HFF-Myc (cell line): ENCODE measurements around the gene RAD50.
"Not testable (repeated sequence)": the region's sequence is repeated elsewhere in the genome, so short reads cannot be mapped to it uniquely, and the experiment has no call there.

Experiments used
- DNase-seq: peaks from one replicate; pipeline ENCODE4 v3.0.0-alpha.2; 2011; ENCODE audit warnings: low read depth; ENCODE audit errors: extremely low read depth
- H3K4me3 ChIP-seq: replicated peaks from 2 replicates; pipeline ENCODE4 v1.5.1; 2011; ENCODE audit warnings: low read depth, mild to moderate bottlenecking, control low read depth, low read length
- TF ChIP-seq, protein P1 (sequence below): IDR thresholded peaks from 2 replicates; pipeline ENCODE4 v1.5.1; 2012; ENCODE audit warnings: mild to moderate bottlenecking, low read depth, low read length, control low read depth; ENCODE audit errors: missing control alignments

Gene RAD50

DNA sequence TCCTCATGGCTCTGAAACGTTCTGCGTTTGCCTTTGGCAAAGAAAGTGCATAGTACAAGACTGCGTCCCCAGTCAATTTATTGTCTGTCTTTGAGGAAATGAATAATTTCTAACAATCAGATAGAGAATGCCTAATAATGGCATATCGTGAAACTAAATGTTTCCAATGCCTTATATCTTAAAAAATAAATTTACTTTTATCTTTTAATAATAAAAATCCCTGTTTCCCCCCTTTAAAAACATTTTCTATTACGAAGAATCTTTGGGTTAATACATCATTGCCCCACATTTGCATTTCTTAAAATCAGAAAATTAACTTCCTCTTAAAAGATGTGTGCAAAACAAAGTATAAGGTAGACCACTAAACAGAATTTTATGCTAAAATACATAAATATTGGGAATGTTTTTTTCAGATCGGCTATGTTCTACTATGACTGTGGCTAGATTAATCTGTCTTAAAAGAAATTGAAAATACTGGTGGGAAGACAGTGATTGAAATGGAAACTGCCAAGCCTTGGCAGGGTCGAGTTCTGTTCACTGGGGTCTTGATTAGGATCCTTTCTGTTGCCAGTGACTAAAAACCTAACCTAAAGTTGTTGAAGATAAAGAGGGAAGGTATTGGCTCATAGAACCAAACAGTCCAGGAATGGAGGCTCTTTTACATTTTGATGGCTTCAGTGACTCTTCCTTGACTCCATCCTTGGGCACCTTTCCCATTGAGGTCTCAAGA, 13.1 kb upstream of the RAD50 start, which contains the start of gene IL5:
TSS of gene IL5 (minus strand) at position 51 of the 730 bp plus-strand sequence. CDS start at position 7, 44 bp downstream.
- no peak for DNase-seq
- TF ChIP-seq, protein P1, sequence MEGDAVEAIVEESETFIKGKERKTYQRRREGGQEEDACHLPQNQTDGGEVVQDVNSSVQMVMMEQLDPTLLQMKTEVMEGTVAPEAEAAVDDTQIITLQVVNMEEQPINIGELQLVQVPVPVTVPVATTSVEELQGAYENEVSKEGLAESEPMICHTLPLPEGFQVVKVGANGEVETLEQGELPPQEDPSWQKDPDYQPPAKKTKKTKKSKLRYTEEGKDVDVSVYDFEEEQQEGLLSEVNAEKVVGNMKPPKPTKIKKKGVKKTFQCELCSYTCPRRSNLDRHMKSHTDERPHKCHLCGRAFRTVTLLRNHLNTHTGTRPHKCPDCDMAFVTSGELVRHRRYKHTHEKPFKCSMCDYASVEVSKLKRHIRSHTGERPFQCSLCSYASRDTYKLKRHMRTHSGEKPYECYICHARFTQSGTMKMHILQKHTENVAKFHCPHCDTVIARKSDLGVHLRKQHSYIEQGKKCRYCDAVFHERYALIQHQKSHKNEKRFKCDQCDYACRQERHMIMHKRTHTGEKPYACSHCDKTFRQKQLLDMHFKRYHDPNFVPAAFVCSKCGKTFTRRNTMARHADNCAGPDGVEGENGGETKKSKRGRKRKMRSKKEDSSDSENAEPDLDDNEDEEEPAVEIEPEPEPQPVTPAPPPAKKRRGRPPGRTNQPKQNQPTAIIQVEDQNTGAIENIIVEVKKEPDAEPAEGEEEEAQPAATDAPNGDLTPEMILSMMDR: no peak
- no peak within 1 kb of the TSS for H3K4me3 ChIP-seq

DNA sequence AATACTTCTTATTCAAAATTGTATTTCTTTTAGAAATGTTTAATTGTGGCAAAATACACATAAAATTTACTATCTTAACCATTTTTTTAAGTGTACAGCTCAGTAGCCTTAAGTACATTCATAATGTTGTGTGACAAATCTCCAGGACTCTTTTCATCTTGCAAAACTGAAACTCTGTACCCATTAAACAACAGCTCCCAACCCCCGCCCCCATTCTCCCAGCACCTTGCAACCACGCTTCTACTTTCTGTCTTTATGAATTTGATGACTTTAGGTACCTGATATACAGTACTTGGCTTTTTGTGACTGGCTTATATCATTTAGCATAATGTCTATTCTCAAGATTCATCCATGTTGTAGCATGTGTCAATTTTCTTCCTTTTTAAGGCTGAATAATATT, 10.7 kb upstream of the RAD50 start:
- no peak overlapping the region for H3K4me3 ChIP-seq
- TF ChIP-seq, protein P1: no peak

DNA sequence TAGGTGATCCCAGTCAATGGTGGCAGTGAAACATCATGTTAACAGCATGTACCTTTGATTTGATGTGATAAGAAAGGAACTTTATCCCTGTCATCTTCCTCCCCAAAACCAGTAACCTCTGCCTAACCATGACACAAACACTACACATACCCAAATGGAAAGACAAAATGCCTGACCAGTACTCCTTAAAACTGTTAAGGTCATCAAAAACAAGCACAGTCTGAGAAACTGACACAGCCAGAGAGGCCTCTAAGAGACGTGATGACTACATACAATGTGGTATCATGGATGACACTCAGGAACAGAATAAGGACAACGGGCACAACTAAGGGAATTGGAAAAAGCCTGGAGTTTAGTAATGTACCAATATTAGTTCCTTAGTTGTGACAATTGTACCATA, 9.5 kb upstream of the RAD50 start:
- no peak for DNase-seq
- TF ChIP-seq, protein P1: no peak
- H3K4me3 ChIP-seq: no peak overlapping the region

More for the DNA sequence above, 10.7 kb upstream of the RAD50 start:
- no peak for DNase-seq

DNA sequence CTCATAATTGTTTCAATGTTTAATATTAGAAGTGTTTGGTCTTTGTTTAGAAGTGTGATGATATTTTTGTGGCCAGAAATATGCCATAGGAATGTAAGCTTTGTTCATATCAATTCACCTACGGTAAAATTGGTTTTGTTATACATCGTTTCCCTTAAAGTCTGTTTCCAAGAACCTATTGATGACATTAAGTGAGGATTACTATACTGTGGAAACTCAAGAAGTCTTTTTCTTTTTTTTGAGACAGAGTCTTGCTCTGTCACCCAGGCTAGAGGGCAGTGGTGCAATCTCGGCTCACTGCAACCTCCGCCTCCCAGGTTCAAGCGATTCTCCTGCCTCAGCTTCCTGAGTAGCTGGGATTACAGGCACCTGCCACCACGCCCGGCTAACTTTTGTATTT, 7.9 kb upstream of the RAD50 start:
- not testable (repeated sequence) for H3K4me3 ChIP-seq, DNase-seq

DNA sequence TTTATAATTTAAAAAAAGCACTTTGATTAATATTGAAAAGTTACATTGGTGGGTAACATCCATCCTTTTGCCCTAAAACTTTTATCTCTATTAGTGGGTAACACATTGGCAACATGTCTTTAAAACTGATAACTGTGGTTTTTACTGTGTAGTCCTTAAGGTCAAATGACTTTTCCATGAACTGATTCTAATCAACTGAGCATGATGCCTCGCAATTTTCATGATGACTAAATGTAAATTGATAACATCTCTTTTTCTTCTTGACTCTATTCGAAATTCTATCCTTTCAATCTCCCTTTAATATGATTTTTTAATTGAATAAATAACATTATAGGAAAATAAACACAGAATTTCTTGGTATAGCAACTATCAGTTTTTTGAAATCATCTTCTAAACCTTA, 7.2 kb upstream of the RAD50 start:
- no peak overlapping the region for H3K4me3 ChIP-seq
- TF ChIP-seq, protein P1: no peak
- no peak for DNase-seq

DNA sequence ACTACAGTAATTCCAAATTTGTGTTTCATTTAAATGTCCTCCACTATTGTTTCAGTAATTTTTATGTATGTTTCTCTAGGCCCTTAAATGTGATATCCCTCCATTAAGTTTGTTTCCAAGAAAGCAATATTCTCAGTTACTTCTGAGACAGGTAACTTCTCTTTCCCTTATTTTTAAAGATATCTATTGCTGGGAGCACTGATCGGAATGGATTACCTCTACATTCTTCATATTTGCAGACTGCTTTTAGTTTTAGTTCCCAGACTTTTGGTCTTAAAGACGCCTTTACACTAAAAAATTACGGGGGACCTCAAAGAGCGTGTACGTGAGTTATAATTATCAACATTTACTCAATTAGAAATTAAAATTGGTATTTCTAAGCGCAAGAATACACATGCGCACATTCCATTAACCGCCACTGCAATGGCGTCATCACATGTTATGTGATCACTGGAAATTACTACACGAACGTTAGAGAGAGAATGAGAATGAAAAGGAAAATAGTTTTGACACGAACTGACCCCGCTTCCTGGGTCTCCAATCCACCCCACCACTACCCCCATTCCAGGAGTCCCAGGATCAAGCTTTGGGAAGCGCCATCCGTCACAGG, 519 bp upstream of the RAD50 start:
- TF ChIP-seq, protein P1: no peak
- DNase-seq: no peak
- peak overlapping the region; percentile 64 for H3K4me3 ChIP-seq

DNA sequence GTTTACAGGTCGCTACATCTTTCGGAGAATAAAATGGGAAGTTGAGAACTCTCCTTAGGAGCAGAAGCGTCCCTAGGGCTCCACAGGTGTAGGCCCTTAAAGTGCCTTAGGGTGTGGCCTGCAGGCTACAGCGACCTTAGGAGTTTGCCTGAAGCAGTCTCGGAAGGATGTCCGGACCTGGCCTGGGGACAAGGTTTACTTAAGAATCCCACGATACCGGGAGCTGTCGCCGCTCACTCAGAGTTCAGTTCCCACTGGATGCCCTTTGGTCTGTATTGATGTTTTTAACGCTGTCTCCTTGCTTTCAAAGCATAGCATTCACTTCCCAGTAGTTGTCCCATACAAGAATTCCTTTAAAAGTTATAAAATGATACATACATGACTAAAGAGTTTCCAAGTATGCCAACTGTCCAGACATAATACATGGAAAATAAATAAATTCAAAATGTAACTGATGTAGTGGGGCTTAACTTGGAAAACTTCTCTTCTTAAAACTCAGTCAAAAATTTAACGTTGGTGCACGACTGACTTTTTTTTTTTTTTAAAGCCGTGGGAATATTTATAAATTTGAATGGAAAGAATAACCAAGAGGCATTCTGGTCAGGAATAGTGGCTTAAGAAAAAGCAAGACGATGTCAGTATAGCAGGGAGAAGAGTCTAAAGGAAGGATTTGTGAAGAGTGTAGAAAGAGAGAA, 848 bp downstream of the RAD50 start:
- H3K4me3 ChIP-seq: peak overlapping the region; percentile 64
- DNase-seq: peak; percentile 24
- TF ChIP-seq, protein P1: no peak
